ENCODE data around the gene F5.
"Not testable (repeated sequence)": the region's sequence is repeated elsewhere in the genome, so short reads cannot be mapped to it uniquely, and the experiment has no call there.

Gene F5

GRCh38 chr1:169538998-169539871 lies 47.0 kb downstream of the F5 start:
- no peak for DNase-seq (ENCODE audit: low spot score)

- no peak for DNase-seq (ENCODE audit: low spot score)
Observed at GRCh38 chr1:169534653-169535052, 51.6 kb downstream of the F5 start.

- DNase-seq (ENCODE audit: low spot score), result not testable (repeated sequence)
Observed at GRCh38 chr1:169533528-169534190, 52.6 kb downstream of the F5 start.

GRCh38 chr1:169530448-169530847 lies 55.8 kb downstream of the F5 start:
- DNase-seq (ENCODE audit: low spot score), result no peak

- no peak for DNase-seq (ENCODE audit: low spot score)
Observed at GRCh38 chr1:169529068-169529642, 57.1 kb downstream of the F5 start.

- DNase-seq (ENCODE audit: low spot score), result no peak
Observed at GRCh38 chr1:169528215-169529067, 57.8 kb downstream of the F5 start.

GRCh38 chr1:169527451-169528214 lies 58.6 kb downstream of the F5 start:
- DNase-seq (ENCODE audit: low spot score), result no peak

- DNase-seq (ENCODE audit: low spot score), result no peak
Observed at GRCh38 chr1:169527001-169527400, 59.3 kb downstream of the F5 start.

GRCh38 chr1:169526120-169526832 lies 60.0 kb downstream of the F5 start:
- no peak for DNase-seq (ENCODE audit: low spot score)

GRCh38 chr1:169525391-169525790 lies 60.9 kb downstream of the F5 start:
- no peak for DNase-seq (ENCODE audit: low spot score)

- no peak for DNase-seq (ENCODE audit: low spot score)
Observed at GRCh38 chr1:169523904-169524303, 62.4 kb downstream of the F5 start.

GRCh38 chr1:169521226-169521625 lies 65.1 kb downstream of the F5 start:
- DNase-seq (ENCODE audit: low spot score), result no peak

- no peak for DNase-seq (ENCODE audit: low spot score)
Observed at GRCh38 chr1:169517558-169518186, 68.6 kb downstream of the F5 start.

GRCh38 chr1:169515641-169516040 lies 70.6 kb downstream of the F5 start:
- no peak for DNase-seq (ENCODE audit: low spot score)

GRCh38 chr1:169514566-169515270 lies 71.6 kb downstream of the F5 start:
- no peak for DNase-seq (ENCODE audit: low spot score)

GRCh38 chr1:169513208-169513607 lies 73.1 kb downstream of the F5 start:
- DNase-seq (ENCODE audit: low spot score), result no peak

- no peak for DNase-seq (ENCODE audit: low spot score)
Observed at GRCh38 chr1:169511316-169512005, 74.8 kb downstream of the F5 start.

GRCh38 chr1:169510060-169510459 lies 76.2 kb downstream of the F5 start:
- DNase-seq (ENCODE audit: low spot score), result no peak

- DNase-seq (ENCODE audit: low spot score), result no peak
Observed at GRCh38 chr1:169509354-169509753, 76.9 kb downstream of the F5 start.

Data from left forelimb (tissue), 1 donor.